NCI-H187 (cell line): ENCODE measurements around the gene TAGAP.

ENCODE experiments used
- DNase-seq, 2 experiments: peaks; one replicate each; lab custom pipeline; 2025; lab: John Stamatoyannopoulos, UW

The TAGAP gene

DNA sequence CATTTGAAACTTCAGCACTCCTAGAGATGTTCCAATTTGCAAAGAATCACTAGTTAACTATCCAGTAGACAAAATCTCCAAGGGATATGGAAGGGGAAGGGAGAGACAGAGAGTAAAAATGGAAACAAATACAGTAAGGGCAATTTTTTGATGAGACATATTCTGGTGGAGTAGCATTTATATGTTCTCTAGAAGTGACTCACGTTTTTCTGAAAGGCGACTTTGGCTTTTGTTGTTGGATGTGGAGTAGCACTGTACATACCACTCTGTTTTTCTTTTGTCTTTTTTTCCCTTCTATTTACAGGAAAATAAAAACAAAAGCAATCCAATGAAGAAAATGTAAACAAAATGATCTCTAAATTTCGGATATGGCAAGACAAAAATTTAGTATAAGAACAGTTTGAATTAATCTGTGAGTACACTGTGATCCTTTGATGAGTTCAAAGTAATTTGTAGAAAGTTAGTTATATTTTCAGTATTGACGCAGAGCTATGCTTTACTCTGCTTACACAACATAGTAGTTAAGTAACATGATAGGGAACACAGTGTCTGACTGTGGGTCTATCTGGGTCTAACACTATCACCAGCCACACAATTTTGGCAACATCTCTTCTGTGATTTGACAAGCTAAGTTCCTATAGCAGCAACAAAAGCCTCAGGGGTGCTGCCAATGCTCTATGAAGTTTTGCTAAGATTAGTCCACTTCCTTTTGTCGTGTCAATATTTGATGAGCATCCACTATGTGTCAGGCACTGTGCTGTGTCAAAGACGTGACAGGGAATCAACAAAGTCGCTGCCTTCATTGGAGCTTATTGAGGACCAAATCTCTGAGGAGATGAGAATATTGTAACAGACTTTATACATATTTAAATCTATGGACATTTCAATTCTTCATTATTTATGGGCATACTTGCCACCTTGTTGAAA, 27.3 kb upstream of the TAGAP start:
- no peak for DNase-seq

DNA sequence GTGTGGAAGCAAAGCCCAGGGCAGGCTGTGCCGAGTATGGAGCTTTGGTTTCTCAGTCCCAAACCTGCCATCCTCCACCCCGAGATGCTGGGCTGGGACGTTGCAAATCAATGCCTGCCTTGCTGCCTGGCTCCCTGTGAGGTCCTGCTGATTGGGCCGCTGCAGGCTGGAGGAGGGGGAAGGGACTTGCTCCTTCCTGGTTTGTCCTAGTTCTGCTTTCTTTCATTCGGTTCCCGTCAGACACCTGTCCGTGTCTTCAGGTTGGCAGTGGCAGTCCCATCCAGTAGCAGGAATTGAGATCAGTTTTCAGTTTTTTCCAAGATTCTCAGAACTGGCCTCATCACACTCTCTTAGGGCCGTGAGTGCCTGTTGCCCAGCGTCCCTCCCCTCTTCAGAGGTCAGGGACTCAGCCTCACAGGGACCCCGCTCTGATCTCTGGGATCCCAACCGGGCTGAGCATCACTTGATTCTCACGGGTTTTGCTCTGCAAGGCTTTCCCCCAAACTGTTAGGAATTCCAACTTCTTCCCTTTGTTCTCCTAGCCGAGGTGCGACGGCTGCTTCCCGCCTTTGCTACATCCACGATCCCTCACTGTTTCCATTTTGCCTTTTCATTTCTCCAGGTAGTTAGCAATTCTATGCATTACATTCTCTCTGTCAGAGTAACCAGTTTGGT, 24.2 kb upstream of the TAGAP start:
- no peak for DNase-seq

DNA sequence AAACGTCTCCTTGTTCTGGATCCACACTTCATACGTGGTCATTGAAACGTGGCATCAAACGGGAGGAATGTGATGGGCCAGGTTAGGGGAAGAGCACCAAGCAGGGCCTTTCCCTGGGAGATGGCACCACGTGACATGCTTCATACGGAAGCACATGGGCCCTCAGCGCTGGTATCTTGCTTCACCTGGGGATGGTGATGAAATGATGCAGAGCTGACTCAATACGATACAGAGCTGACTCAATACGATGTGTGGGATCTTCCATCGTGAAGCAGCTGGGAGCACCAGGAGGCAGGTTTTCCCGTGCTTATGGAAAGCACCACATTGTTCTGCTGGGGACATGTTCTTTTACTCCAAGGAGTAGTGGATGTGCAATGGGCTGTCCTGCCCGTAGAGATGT, 22.5 kb upstream of the TAGAP start:
- DNase-seq, result no peak

DNA sequence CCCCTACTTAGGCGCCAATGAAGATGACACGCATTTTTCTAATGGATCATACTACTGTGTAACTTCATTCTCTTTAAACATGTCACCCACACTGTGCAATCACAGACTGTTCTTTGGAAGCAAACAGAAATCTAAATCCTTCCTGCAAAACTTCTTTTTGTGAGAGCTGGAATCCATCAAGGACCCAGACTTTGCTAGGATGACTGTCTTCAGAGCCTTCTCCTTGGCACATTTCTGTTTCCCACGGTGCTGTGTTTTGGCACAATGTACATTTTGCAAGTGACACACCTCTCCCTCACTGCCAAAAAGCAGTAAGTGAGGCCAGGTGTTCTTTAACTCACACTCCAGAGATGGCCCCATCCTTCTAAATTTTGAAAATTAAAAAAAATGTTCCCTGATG, 21.7 kb upstream of the TAGAP start:
- no peak for DNase-seq

DNA sequence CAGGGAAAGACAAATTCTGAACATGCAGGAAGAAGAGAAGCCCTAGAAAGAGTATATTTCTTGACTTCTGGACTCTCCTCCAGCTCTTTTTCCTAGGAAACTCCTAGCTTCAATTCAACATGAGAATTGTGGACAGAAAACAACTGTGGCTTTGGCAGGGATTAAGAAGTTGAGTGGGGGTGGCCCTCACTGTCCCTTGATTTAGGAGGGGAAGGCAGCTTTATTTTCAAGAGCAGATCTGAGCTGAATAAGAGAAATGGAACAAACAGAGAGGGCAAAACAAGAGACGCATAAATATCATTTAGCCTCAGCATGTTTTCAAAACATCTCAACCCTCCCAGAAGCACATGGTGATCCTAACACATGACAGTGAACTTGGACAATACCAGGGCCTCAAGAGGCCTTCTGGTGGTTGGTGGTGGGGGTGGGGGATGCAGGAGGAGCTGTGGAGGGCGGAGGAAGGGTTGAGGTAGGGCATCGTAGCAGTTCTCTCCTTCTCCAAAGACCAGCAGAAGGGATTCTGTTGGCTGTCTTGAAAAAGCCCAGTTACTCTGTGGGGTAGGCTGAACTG, 21.1 kb upstream of the TAGAP start:
- DNase-seq, result no peak

DNA sequence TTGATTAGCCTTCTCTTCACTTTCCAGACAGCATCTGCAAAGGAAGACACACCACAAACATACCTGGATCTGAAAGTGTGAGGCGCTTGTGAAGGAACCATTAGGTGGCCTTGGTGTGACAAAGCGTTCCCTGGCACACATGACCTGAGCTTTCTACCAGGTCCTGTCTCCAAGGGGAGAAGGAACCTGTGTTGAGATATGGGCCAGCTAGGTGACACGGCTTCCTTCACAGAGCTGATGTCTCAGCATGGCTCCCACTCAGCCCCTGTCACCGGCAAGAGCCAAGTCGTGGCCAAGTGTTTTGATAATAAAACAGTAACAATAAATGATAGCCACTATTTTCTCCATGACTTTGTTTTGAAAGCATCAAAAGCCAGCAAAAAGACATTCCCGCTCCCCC, 20.3 kb upstream of the TAGAP start:
- no peak for DNase-seq

DNA sequence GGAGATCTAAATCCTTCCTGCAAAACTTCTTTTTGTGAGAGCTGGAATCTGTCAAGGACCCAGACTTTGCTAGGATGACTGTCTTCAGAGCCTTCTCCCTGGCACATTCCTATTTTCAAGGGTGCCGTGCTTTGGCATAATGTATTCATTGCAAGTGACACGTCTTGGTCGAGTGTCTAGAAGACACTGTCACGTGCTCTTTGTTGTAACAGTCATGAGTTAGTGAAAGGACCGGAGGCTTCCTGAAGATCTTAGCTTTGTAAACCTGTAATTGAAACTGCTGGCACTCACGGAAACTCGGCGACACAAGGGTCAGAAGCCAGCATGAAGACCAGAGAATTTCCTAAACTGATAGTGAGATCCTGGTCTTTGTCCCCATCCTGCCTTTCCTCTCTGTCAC, 19.7 kb upstream of the TAGAP start:
- no peak for DNase-seq

DNA sequence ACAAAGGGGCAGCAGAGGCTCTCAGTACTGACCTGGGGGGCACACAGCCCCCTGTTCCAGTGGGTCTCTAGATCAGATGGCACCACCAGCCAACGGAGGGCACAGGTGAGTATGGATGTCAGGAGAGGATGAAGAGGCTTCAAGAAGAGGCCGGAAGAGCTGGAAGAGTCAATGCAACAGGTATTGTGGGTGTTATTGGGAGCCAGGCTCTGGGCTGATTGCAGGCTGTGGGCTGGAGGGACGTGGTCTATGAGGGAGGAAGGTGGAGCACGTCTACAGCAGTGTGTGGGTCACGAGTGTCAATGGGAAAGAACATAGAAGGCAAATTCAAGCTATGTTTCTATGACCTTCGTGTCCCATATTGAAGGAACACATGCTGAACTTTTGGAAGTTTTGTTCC, 18.8 kb upstream of the TAGAP start:
- no peak for DNase-seq

DNA sequence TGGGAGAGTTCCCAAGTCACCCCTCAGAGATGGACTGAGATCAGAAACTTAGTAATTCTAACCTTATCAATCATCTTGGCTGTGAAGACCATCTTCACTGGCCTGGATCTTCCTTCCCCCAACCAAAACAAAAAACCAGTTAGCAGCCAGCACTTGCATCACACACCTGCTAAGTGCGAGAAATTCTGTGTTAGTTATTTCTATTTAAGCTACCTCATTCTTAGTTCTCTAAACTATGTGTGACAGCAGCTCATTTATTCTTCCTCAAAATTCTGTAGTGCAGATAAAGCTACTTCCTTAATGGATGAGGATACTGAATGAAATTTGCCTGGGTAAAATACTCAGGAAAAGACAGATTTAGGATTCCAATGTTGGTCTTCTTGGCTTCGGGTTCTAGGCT, 18.2 kb upstream of the TAGAP start:
- no peak for DNase-seq

DNA sequence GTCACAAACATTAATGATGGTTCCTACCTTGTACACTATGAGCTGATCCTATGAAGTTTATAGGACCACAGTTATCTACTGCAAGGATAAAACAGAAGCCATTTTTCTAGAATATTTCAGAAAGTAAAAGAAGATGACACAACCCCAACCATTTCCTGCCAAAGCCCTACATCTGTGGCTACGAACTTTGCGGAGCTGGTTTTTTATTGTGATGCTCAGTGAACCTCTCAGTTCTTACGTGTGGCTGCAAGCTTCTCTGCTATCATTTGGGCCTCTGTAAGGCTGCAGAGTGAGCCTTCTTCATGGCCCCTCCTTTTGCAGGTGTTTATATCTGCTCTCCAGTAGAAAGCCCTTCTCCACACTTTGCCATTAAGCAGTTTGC, 17.8 kb upstream of the TAGAP start:
- DNase-seq, result no peak

DNA sequence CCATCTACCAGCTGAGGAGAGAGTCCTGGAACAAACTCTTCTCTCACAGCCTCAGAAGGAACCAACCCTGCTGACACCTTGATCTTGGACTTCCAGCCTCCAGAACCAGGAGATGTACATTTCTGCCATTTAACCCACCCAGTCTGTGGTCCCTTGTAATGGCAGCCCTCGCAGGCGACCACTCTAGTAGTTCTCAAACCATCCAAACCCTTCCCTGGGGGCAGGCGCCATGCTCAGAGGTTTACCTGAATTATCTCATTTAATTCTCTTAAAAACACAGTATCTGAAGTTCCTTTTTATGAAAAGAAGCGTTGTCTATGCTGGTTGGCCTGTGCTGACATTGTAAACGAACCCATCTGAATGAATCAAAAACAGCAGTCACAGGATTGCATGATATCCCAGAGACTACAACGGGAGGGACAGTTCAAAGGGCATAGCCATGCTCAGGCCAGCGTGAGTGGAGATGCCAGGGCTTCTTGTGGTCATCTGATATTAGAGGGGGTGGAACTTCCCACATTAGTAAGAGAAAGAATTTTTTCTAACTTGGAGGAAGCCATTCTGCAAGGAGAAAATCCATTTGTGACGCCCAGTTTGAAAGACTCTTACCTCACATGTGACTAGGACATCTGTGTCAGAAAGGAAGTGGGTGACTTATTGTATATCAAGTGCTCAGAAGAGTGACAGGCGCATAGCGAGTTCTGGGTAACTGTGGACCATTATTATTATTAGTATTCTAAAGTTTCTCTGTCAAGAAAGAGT, 17.2 kb upstream of the TAGAP start:
- DNase-seq, result no peak

DNA sequence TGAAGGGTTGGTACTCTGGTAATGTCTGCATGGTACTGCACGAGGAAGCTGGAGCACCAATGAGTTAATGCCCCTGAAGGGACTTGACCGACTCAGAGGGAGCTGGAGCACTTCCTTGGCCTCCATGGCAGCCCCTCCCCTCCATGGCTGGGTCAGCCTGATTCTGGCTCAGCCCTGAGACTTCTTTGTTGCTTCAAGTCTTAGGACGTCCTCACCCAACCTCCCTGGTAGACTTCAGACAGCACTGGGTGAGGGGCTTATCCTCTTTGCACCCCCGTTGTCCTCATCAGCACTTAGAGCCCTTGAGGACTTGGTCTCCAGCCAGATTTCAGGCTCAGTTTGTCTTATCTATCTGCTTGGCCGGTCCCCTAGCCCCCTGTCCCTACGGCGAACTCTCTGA, 16.4 kb upstream of the TAGAP start:
- no peak for DNase-seq

DNA sequence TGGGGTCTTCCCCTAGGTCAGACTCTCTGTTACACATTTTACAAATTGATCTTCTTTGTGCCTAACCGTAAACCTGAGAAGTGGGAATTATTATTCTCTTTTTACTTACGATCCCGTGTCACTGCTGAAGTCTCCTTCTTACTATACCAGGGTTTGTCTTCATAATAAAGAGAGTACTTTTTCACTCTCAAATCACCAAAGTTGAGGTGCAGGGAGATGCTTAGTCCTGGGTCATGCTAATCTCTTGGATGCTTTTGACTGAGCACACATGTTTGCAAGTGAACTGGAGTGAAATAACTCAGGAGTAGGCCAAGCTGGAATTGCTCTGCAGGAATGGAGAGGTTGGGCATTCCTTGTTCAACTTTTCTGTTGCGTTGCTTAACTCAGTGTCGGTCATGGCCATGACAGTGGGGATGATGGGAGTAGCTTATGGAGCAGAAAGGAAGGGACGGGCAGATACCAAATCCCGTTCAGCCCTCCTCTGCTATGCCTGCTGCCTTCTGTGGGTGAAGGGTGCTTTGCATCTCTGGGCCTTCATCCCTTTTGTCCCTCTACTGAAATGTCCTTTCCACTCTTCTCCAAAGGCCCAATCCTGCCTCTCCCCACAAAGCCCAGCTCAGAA, 15.2 kb upstream of the TAGAP start:
- no peak for DNase-seq

DNA sequence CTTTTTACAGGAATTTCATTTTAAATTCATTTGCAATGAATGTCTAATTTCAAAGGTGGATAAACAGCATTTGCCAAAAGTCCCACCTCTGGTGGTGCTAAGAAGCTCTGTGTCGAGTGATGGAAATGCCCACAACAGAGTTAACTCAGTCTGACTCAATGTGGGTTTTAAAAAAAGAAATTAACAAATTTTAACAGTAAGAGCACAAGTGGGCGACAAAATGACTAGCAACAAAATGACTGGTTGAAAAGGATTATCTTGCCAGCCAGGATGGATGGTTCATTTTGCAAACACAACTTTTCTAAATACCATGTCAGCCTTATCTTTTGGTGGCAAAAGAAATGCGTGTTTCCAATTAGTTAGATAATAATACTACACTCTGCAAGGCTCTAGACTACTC, 14.3 kb upstream of the TAGAP start:
- no peak for DNase-seq

DNA sequence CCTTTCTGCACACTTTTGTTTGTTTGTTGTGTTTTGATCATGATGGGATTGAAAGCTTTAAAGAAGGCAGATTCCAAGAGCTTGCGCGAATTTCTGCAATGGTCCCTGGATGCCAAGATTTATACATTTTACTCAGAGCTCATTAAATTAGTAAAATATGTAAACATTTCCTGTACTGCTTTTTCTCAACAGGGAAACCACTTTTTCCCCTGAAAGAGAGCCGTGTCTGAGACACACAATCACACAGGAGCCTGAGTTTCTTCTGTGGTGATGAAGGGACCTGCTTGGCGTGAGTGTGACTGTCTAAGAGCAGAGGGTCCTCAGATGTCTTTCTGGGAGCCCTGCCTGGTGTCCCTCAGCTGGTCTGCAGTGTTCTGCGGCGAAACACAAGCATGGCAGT, 12.1 kb upstream of the TAGAP start:
- DNase-seq, result no peak

DNA sequence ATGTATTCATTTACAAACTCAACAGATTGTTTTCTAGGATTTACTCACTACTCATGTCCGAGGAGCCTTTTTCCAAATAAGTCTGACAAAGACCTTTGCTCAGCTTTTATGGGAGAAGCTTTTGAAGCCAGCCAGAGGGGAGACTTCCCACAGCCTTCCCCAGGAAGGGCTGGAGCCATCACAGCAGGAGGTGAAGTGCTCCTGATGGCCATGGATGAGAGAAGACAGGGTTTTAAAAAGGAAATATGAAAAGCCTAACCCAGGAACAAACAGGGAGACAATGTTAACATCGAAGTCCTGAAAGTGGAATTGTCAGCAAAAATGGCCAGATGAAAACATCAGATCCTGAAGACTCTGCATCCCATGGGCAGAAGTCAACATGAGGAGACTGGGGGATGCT, 11.6 kb upstream of the TAGAP start:
- DNase-seq, result peak in 1 of 2 experiments; percentile 45

DNA sequence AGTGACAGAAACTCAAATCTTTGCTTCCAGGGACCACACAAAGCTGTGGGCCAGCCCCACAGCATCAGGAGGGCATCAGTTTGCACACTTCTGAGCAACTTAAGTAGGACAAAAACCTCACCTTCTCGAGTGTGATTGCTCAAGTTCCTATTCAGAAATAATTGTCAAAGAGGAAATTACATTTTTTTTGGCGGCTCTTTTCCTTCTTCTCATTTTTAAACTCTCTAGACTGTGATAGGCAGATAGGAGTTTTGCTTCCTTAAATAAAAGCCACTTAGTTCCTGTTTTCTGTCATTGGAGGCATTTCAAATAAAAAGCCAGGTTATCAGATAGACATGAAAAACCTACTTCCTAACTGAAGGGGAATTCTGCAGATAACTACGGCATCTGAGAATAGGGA, 11.2 kb upstream of the TAGAP start:
- DNase-seq, result no peak

DNA sequence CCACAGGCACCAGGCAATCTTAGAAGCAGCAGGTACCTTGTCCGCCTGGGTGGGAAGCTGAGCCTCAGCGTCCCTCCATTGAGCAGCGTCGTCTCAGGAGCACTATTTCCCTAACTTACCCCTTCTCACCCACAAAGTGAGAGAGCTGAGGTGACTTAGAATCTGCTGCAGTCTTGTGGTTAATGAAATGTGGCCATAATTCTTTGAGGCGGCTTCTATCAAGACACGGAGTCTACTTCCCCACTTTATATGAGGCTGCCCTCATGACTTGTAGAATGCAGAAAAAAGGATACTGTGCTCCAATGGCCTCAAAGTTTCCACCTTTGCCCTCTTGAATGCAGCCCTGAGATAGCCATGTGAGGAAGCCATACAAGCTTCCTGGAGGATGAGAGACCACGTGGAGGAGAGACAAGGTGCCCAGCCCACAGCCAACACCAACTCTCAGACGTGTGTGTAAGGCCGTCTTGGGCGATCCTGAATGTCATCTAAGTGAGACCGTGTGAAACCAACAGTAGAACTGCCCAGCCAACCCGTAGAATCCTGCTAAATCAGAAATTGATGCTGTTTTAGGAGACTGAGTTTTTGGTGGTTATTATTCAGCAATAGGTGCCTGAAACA, 9.1 kb upstream of the TAGAP start:
- DNase-seq, result no peak

DNA sequence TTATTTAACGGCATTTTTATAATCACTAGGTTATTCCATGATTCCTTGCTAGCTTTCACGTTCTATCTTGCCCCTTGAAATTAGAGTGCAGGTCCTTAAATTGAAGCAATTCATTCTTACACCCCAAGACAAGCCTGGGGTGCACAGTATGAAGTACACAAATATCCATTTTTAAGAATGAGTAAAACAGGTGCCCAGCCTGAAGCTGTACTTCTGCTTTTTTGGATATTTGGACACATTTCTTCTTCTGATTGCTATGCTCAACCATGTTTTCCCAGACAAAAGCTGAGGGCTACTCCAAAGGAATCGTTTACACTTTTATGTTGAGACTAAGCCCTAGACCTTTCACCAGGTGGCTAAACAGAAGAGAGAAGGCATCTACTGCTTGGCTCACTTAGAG, 7.9 kb upstream of the TAGAP start:
- DNase-seq, result no peak

DNA sequence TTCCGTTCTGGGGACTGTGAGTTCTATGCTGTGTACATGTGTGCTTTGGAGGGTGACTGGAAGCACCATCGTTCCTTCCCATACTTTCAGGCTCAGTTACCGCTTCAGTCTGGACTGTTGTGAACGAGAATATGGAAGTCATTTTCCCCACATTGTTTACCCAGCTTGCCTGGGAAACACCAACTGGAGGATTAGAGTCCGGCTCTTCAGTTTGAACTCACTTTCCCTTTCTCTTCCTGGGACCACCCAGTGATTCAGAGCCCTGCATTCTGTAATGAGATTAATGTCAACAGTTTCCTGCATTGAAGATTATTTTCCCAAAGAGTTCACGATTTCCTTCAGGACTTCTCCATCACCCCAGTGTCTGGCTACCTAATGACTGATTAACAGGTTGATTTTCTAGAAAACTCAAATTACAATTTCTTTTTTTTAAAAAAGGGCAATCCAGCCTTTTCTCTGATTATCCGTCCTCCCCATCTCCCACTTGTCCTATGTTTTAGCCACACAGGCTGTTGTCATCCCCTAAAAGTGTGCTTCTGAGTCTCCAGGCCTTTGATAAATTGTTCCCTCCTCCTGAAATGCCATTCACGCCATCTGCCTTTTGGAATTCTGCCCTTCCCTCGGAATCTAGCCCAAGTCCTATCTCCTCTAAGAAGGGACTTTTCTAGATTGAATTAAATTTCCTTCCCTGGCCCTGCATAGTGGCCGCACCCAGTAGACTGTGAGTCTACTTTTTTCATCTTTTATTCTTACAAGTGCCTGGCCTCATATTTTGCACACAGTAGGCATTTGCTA, 3.3 kb upstream of the TAGAP start:
- DNase-seq, result no peak

DNA sequence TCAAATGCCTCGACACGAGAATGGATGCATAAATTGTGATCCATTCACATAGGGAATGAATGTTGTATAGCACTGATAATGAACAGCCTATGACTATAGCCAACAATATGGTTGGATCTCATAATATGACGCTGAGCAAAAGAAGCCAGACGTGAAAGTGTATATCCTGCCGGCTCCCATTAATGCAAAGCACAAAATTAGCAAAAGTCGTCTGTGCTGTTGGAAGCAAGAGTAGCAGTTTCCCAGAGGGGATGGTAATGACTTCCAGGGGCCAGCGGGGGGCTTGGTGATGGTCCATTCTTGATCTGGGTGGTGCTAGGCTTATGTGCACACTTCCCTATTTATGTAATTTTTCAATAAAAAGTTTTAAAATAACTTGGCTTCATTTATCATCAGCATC, 1.0 kb upstream of the TAGAP start:
- no peak for DNase-seq
